Erythroblast (primary cell): ENCODE data around the gene ELP4.

Experiments used
- GATA1 ChIP-seq: IDR thresholded peaks from 2 replicates; pipeline ENCODE4 v1.6.1; 2011; ENCODE audit warnings: low read depth, mild to moderate bottlenecking, control low read depth, low read length, moderate library complexity
- POLR2A ChIP-seq: IDR thresholded peaks from 2 replicates; pipeline ENCODE4 v1.6.1; 2011; ENCODE audit warnings: mild to moderate bottlenecking, low read length

GRCh38 chr11:31692466-31692865, 182.9 kb downstream of the ELP4 start:
- TF ChIP-seq POLR2A = no peak
- no peak for TF ChIP-seq GATA1
